T-helper 17 cell (primary cell): ENCODE measurements around the gene ZIM2. TPM values are rescaled to one million over a fixed set of nuclear protein-coding genes. Genes with fewer than 3 reads are reported as not detected.

Experiments
- ATAC-seq: fragments of 150-1000 bp; cut with Tn5 transposase; 2 replicates; pipeline ENCODE4 v1.10.0; 2021; ENCODE audit warnings: mild to moderate bottlenecking, moderate library complexity
- DNase-seq, 3 donors: peaks; one replicate each; pipeline versions ENCODE4 v3.0.0 to v3.0.0-alpha.2; 2020 to 2021
- H3K9me3 ChIP-seq: one replicate; pipeline ENCODE4 v1.7.0; 2013; ENCODE audit warnings: low read length, mild to moderate bottlenecking; ENCODE audit not compliant: control insufficient read depth, poor library complexity, severe bottlenecking
- H3K27ac Mint-ChIP-seq: one replicate; pipeline ENCODE4 v1.8.0; 2022; ENCODE audit warnings: mild to moderate bottlenecking, moderate library complexity, mixed read lengths
- H3K27me3 Mint-ChIP-seq: one replicate; pipeline ENCODE4 v1.8.0; 2022; ENCODE audit warnings: mixed read lengths
- H3K36me3 Mint-ChIP-seq: one replicate; pipeline ENCODE4 v1.8.0; 2022; ENCODE audit warnings: low read depth, mixed read lengths
- H3K4me1 Mint-ChIP-seq: one replicate; pipeline ENCODE4 v1.8.0; 2022; ENCODE audit warnings: mild to moderate bottlenecking, mixed read lengths
- H3K4me3 Mint-ChIP-seq: one replicate; pipeline ENCODE4 v1.8.0; 2022; ENCODE audit warnings: mild to moderate bottlenecking, moderate library complexity, mixed read lengths
- total RNA-seq, 4 donors: library from RNA in 2 of 4; stranded (reverse) in 2 of 4; gene quantifications; one replicate each; pipeline ENCODE4 v1.2.3 and lab custom pipeline; 2022 to 2026

The ZIM2 gene
- total RNA-seq, 2 donors from 2014 or later: not detected

GRCh38 chr19:56813531-56813930 is 27.0 kb downstream of the ZIM2 start:
- DNase-seq (no peak), ATAC-seq (no peak)
- no peaks in the 10 kb centered on the region for H3K9me3 ChIP-seq
- Mint-ChIP-seq H3K4me3 (no peak overlapping the region), H3K27me3 (no peaks in the 10 kb centered on the region), H3K36me3 (peaks cover 4% of the 10 kb centered on the region), H3K27ac (no peak overlapping the region), H3K4me1 (no peaks in the 10 kb centered on the region)

GRCh38 chr19:56811480-56811879 is 29.0 kb downstream of the ZIM2 start:
- H3K4me3 Mint-ChIP-seq: no peak overlapping the region
- DNase-seq: no peak
- no peaks in the 10 kb centered on the region for H3K27me3 Mint-ChIP-seq
- H3K27ac Mint-ChIP-seq: no peak overlapping the region
- no peaks in the 10 kb centered on the region for H3K4me1 Mint-ChIP-seq
- no peak for ATAC-seq
- H3K9me3 ChIP-seq: no peaks in the 10 kb centered on the region
- peaks cover 4% of the 10 kb centered on the region for H3K36me3 Mint-ChIP-seq

GRCh38 chr19:56810260-56810659 is 30.3 kb downstream of the ZIM2 start:
- H3K27ac Mint-ChIP-seq: no peak overlapping the region
- DNase-seq: no peak
- H3K4me3 Mint-ChIP-seq: no peak overlapping the region
- ATAC-seq: no peak
- H3K36me3 Mint-ChIP-seq: peaks cover 4% of the 10 kb centered on the region
- no peaks in the 10 kb centered on the region for H3K4me1 Mint-ChIP-seq
- no peaks in the 10 kb centered on the region for H3K9me3 ChIP-seq
- no peaks in the 10 kb centered on the region for H3K27me3 Mint-ChIP-seq

GRCh38 chr19:56808717-56809392 is 31.7 kb downstream of the ZIM2 start:
- Mint-ChIP-seq H3K27me3 (no peaks in the 10 kb centered on the region), H3K27ac (no peak overlapping the region), H3K4me3 (no peak overlapping the region), H3K4me1 (no peaks in the 10 kb centered on the region), H3K36me3 (peaks cover 3% of the 10 kb centered on the region)
- DNase-seq (no peak), ATAC-seq (no peak)
- H3K9me3 ChIP-seq: no peaks in the 10 kb centered on the region

GRCh38 chr19:56806639-56807038 is 33.9 kb downstream of the ZIM2 start:
- Mint-ChIP-seq H3K36me3 (peaks cover under 1% of the 10 kb centered on the region), H3K4me1 (no peaks in the 10 kb centered on the region), H3K27me3 (no peaks in the 10 kb centered on the region), H3K27ac (no peak overlapping the region), H3K4me3 (no peak overlapping the region)
- ATAC-seq (no peak), DNase-seq (no peak)
- peaks cover 2% of the 10 kb centered on the region for H3K9me3 ChIP-seq

GRCh38 chr19:56778351-56778750 is 62.2 kb downstream of the ZIM2 start:
- H3K9me3 ChIP-seq: no peaks in the 10 kb centered on the region
- H3K27ac Mint-ChIP-seq: no peak overlapping the region
- H3K4me3 Mint-ChIP-seq: no peak overlapping the region
- H3K4me1 Mint-ChIP-seq: no peaks in the 10 kb centered on the region
- ATAC-seq (no peak), DNase-seq (no peak)
- no peaks in the 10 kb centered on the region for H3K27me3 Mint-ChIP-seq
- H3K36me3 Mint-ChIP-seq: no peaks in the 10 kb centered on the region

- H3K4me1 Mint-ChIP-seq: no peaks in the 10 kb centered on the region
- DNase-seq (no peak), ATAC-seq (no peak)
- H3K36me3 Mint-ChIP-seq: peaks cover 3% of the 10 kb centered on the region
- no peaks in the 10 kb centered on the region for H3K27me3 Mint-ChIP-seq
- peaks cover 4% of the 10 kb centered on the region for H3K9me3 ChIP-seq
- H3K27ac Mint-ChIP-seq: no peak overlapping the region
- H3K4me3 Mint-ChIP-seq: no peak overlapping the region
Measured at GRCh38 chr19:56769650-56770049, 70.9 kb downstream of the ZIM2 start.

GRCh38 chr19:56765137-56765536 is 75.4 kb downstream of the ZIM2 start:
- no peak for ATAC-seq
- Mint-ChIP-seq H3K36me3 (peaks cover 3% of the 10 kb centered on the region), H3K27me3 (no peaks in the 10 kb centered on the region), H3K27ac (no peak overlapping the region), H3K4me1 (no peaks in the 10 kb centered on the region), H3K4me3 (peak overlapping the region; percentile 63)
- H3K9me3 ChIP-seq: peaks cover 4% of the 10 kb centered on the region
- DNase-seq: no peak

- no peaks in the 10 kb centered on the region for H3K4me1 Mint-ChIP-seq
- ATAC-seq (no peak), DNase-seq (no peak)
- no peak overlapping the region for H3K4me3 Mint-ChIP-seq
- H3K27me3 Mint-ChIP-seq: no peaks in the 10 kb centered on the region
- peaks cover 4% of the 10 kb centered on the region for H3K9me3 ChIP-seq
- peaks cover 3% of the 10 kb centered on the region for H3K36me3 Mint-ChIP-seq
- no peak overlapping the region for H3K27ac Mint-ChIP-seq
Measured at GRCh38 chr19:56764196-56764695, 76.3 kb downstream of the ZIM2 start.

GRCh38 chr19:56760842-56761241 is 79.7 kb downstream of the ZIM2 start:
- no peak for DNase-seq
- H3K4me3 Mint-ChIP-seq: no peak overlapping the region

GRCh38 chr19:56759531-56759930 is 81.0 kb downstream of the ZIM2 start:
- no peak for ATAC-seq
- H3K9me3 ChIP-seq: no peaks in the 10 kb centered on the region
- Mint-ChIP-seq H3K4me1 (no peaks in the 10 kb centered on the region), H3K4me3 (no peak overlapping the region), H3K27me3 (no peaks in the 10 kb centered on the region), H3K27ac (no peak overlapping the region), H3K36me3 (no peaks in the 10 kb centered on the region)
- no peak for DNase-seq

More at GRCh38 chr19:56760842-56761241, 79.7 kb downstream of the ZIM2 start:
- H3K27ac Mint-ChIP-seq: no peak overlapping the region
- no peaks in the 10 kb centered on the region for H3K4me1 Mint-ChIP-seq
- peaks cover 4% of the 10 kb centered on the region for H3K9me3 ChIP-seq
- no peaks in the 10 kb centered on the region for H3K27me3 Mint-ChIP-seq
- H3K36me3 Mint-ChIP-seq: peaks cover 3% of the 10 kb centered on the region
- ATAC-seq: no peak

GRCh38 chr19:56751078-56751489 is 89.4 kb downstream of the ZIM2 start:
- ATAC-seq (no peak), DNase-seq (no peak)
- Mint-ChIP-seq H3K4me1 (no peaks in the 10 kb centered on the region), H3K4me3 (no peak overlapping the region), H3K27ac (no peak overlapping the region), H3K36me3 (no peaks in the 10 kb centered on the region), H3K27me3 (no peaks in the 10 kb centered on the region)
- H3K9me3 ChIP-seq: no peaks in the 10 kb centered on the region

GRCh38 chr19:56750658-56751057 is 89.9 kb downstream of the ZIM2 start:
- H3K27ac Mint-ChIP-seq: no peak overlapping the region
- H3K27me3 Mint-ChIP-seq: no peaks in the 10 kb centered on the region
- ATAC-seq: no peak
- H3K9me3 ChIP-seq: no peaks in the 10 kb centered on the region
- no peak overlapping the region for H3K4me3 Mint-ChIP-seq
- H3K4me1 Mint-ChIP-seq: no peaks in the 10 kb centered on the region
- DNase-seq: no peak
- no peaks in the 10 kb centered on the region for H3K36me3 Mint-ChIP-seq

- Mint-ChIP-seq H3K27ac (no peak overlapping the region), H3K4me1 (no peaks in the 10 kb centered on the region), H3K27me3 (no peaks in the 10 kb centered on the region), H3K36me3 (no peaks in the 10 kb centered on the region), H3K4me3 (no peak overlapping the region)
- no peak for DNase-seq
- no peak for ATAC-seq
- H3K9me3 ChIP-seq: no peaks in the 10 kb centered on the region
Measured at GRCh38 chr19:56748378-56748777, 92.1 kb downstream of the ZIM2 start.
